Ovary (tissue), 9 donors: ENCODE measurements around the gene MAPKAP1. TPM values are rescaled to one million over a fixed set of nuclear protein-coding genes. Genes with fewer than 3 reads are reported as not detected.

Source experiments
- DNase-seq, 5 donors: peaks; one replicate each; pipeline ENCODE4 v3.0.0-alpha.2; 2019 to 2020
- H3K27ac ChIP-seq, 2 donors: fragments of 200-600 bp; one replicate each; pipeline versions ENCODE4 v1.5.1 to v1.8.0; 2019 to 2022
- H3K27me3 ChIP-seq: fragments of 200-600 bp; one replicate; pipeline ENCODE4 v1.8.0; 2022
- H3K36me3 ChIP-seq: fragments of 200-600 bp; sonication (generic); one replicate; pipeline ENCODE4 v1.5.1; 2019
- H3K4me1 ChIP-seq: one replicate; pipeline ENCODE4 v1.8.1; 2013; ENCODE audit warnings: mild to moderate bottlenecking, moderate library complexity; ENCODE audit not compliant: insufficient read depth
- H3K4me3 ChIP-seq: fragments of 200-600 bp; sonication (generic); one replicate; pipeline ENCODE4 v1.5.1; 2017
- H3K9me3 ChIP-seq, 2 donors: fragments of 200-600 bp in 1 of 2; sonication (generic) in 1 of 2; one replicate each; pipeline versions ENCODE4 v1.5.1 to v1.8.1; 2013 to 2019; ENCODE audit warnings: mild to moderate bottlenecking in 1 of 2, moderate library complexity in 1 of 2
- CTCF ChIP-seq, 3 donors: fragments of 450-650 bp in 2 of 3; fragments of 200-600 bp in 1 of 3; IDR thresholded peaks; one replicate each; pipeline versions ENCODE4 v1.5.1 to v1.8.0; 2016 to 2022; ENCODE audit warnings: antibody characterized with exemption in 3 of 3, mild to moderate bottlenecking in 1 of 3
- EP300 ChIP-seq: sonication (generic); formaldehyde crosslinking; IDR thresholded peaks from one replicate; pipeline ENCODE4 v1.6.1; 2017; ENCODE audit warnings: antibody characterized with exemption
- POLR2A ChIP-seq: fragments of 450-650 bp; IDR thresholded peaks from one replicate; pipeline ENCODE4 v1.6.1; 2017; ENCODE audit warnings: antibody characterized with exemption, mild to moderate bottlenecking, moderate library complexity
- WGBS, 3 donors: extraction: QIAGEN DNeasy Blood & Tissue Kit in 1 of 3; methylation state at CpG; one replicate each; pipeline versions ENCODE4 v1.1.5 to v1.1.7; 2013 to 2017; 5-methylcytosine and 5-hydroxymethylcytosine counted together
- intact Hi-C, 4 donors: fragments of 100-400 bp; cut with DNase I; formaldehyde crosslinking; loops; one replicate each; pipeline versions ENCODE4 v1.11.0 to v1.15.1; 2022 to 2023
- polyA plus RNA-seq, 2 donors: library from polyadenylated mRNA; stranded (reverse); fragments of 200-250 nt in 1 of 2; fragments of 350-450 nt in 1 of 2; fragmentation: Illumina TruSeq in 1 of 2; extraction: RNeasy Lipid Tissue Mini Kit (QIAGEN cat#74804) in 1 of 2; gene quantifications; one replicate each; pipeline ENCODE4 v1.2.3, GENCODE V29; 2013 to 2014
- total RNA-seq, 7 donors: library from RNA; depleted of rRNA in 2 of 7; stranded (reverse); fragments of >200 nt in 2 of 7; fragmentation: NEBNext Ultra II Directional in 3 of 7; extraction: Animal tissue kit (Norgen Biotek cat#: 25700) in 3 of 7; gene quantifications; one replicate each; pipeline versions ENCODE4 v1.1.0 to v1.2.4, GENCODE V29; 2016 to 2023
- donor health status: DM: no; HTN: no; CAD: no; lungs with moderate emphysema.
- donor health status: DM: no; HTN: no; CAD: no.
- donor health status: Bipolar disorder and iron deficiency.
- donor health status: DM: yes; HTN: yes; CAD: no.
- donor health status: DM: no; HTN: no; CAD: no.
- donor health status: DM: yes; HTN: yes; CAD: no.

The MAPKAP1 gene
- total and polyA plus RNA-seq, 9 donors: 43.3 to 86.5 (median 50.2) TPM

- intact Hi-C loops: no loop called here
Measured at GRCh38 chr9:125504616-125505015, 202.4 kb downstream of the MAPKAP1 start.

GRCh38 chr9:125497906-125498305, 209.1 kb downstream of the MAPKAP1 start:
- Histone ChIP-seq H3K36me3 (no peaks in the 10 kb centered on the region), H3K27ac (no peak overlapping the region), H3K4me1 (no peaks in the 10 kb centered on the region), H3K9me3 (no peaks in the 10 kb centered on the region), H3K4me3 (no peak overlapping the region), H3K27me3 (no peaks in the 10 kb centered on the region)
- no peak for DNase-seq
- TF ChIP-seq EP300 (no peak), POLR2A (no peak), CTCF (IDR thresholded peaks at IDR 0.05) (no peak)
- intact Hi-C loops: no loop called here
- WGBS, 3 donors: 20 to 27% (median 26%) methylated on average over 1 of the region's 1 CpG

More at GRCh38 chr9:125504616-125505015, 202.4 kb downstream of the MAPKAP1 start:
- Histone ChIP-seq H3K4me3 (no peak overlapping the region), H3K9me3 (no peaks in the 10 kb centered on the region), H3K27me3 (no peaks in the 10 kb centered on the region), H3K4me1 (peaks cover 3% of the 10 kb centered on the region), H3K36me3 (no peaks in the 10 kb centered on the region), H3K27ac (no peak overlapping the region)
- TF ChIP-seq EP300: no peak
- no peak for TF ChIP-seq CTCF (IDR thresholded peaks at IDR 0.05)
- no peak for TF ChIP-seq POLR2A
- DNase-seq: no peak
- WGBS, 3 donors: 97 to 100% (median 98%) methylated on average over 1 of the region's 1 CpG

GRCh38 chr9:125497478-125497877, 209.5 kb downstream of the MAPKAP1 start:
- H3K9me3 ChIP-seq: no peaks in the 10 kb centered on the region
- intact Hi-C loops: no loop called here
- no peak for DNase-seq
- H3K4me1 ChIP-seq: no peaks in the 10 kb centered on the region
- H3K27ac ChIP-seq: no peak overlapping the region
- no peak overlapping the region for H3K4me3 ChIP-seq
- no peaks in the 10 kb centered on the region for H3K27me3 ChIP-seq
- H3K36me3 ChIP-seq: no peaks in the 10 kb centered on the region
- TF ChIP-seq EP300 (no peak), CTCF (IDR thresholded peaks at IDR 0.05) (no peak), POLR2A (no peak)

GRCh38 chr9:125496313-125496834, 210.6 kb downstream of the MAPKAP1 start:
- intact Hi-C loops: no loop called here
- WGBS, 3 donors: 91 to 93% (median 91%) methylated on average over 7 of the region's 7 CpGs
- no peak for DNase-seq
- Histone ChIP-seq H3K9me3 (no peaks in the 10 kb centered on the region), H3K4me3 (no peak overlapping the region), H3K27me3 (no peaks in the 10 kb centered on the region), H3K36me3 (no peaks in the 10 kb centered on the region), H3K4me1 (no peaks in the 10 kb centered on the region), H3K27ac (no peak overlapping the region)
- TF ChIP-seq POLR2A (no peak), EP300 (no peak), CTCF (IDR thresholded peaks at IDR 0.05) (no peak)
